Breast epithelium (tissue), 4 donors: Measurements from ENCODE around the gene CYTH3. TPM values are rescaled to one million over a fixed set of nuclear protein-coding genes. Genes with fewer than 3 reads are reported as not detected.
"Not testable (repeated sequence)": the region's sequence is repeated elsewhere in the genome, so short reads cannot be mapped to it uniquely, and the experiment has no call there.

Experiments
- DNase-seq, 2 donors: peaks; one replicate each; pipeline ENCODE4 v3.0.0-alpha.2; 2019; ENCODE audit warnings: low spot score in 2 of 2
- H3K27ac ChIP-seq, 2 donors: fragments of 200-600 bp; sonication (generic) in 1 of 2; one replicate each; pipeline ENCODE4 v1.5.1; 2016 to 2019; ENCODE audit warnings: mild to moderate bottlenecking in 1 of 2
- H3K27me3 ChIP-seq, 2 donors: fragments of 200-600 bp; sonication (generic) in 1 of 2; one replicate each; pipeline versions ENCODE4 v1.5.1 to v1.6.0; 2017 to 2019; ENCODE audit warnings: control low read depth in 1 of 2, mild to moderate bottlenecking in 1 of 2
- H3K36me3 ChIP-seq: fragments of 200-600 bp; one replicate; pipeline ENCODE4 v1.5.1; 2019
- H3K4me1 ChIP-seq, 2 donors: fragments of 200-600 bp; sonication (generic); one replicate each; pipeline ENCODE4 v1.5.1; 2016 to 2019; ENCODE audit warnings: control low read depth in 1 of 2
- H3K4me3 ChIP-seq, 3 donors: fragments of 200-600 bp; sonication (generic); 1 replicate in 2 of 3; 2 replicates in 1 of 3; pipeline ENCODE4 v1.5.1; 2016 to 2019; ENCODE audit warnings: mild to moderate bottlenecking in 3 of 3, moderate library complexity in 2 of 3
- H3K9me3 ChIP-seq, 2 donors: fragments of 200-600 bp; sonication (generic) in 1 of 2; one replicate each; pipeline ENCODE4 v1.5.1; 2016 to 2019; ENCODE audit warnings: control low read depth in 1 of 2
- POLR2A ChIP-seq: fragments of 450-650 bp; IDR thresholded peaks from one replicate; pipeline ENCODE4 v1.6.1; 2016; ENCODE audit warnings: antibody characterized with exemption, mild to moderate bottlenecking, moderate library complexity
- POLR2AphosphoS5 ChIP-seq, 3 donors: sonication (generic); formaldehyde crosslinking; IDR thresholded peaks; one replicate each; pipeline ENCODE4 v1.6.1; 2017; ENCODE audit warnings: antibody characterized with exemption in 3 of 3
- intact Hi-C: fragments of 100-400 bp; cut with DNase I; formaldehyde crosslinking; loops from one replicate; pipeline ENCODE4 v1.15.1; 2023; ENCODE audit warnings: low total_unique reads
- total RNA-seq, 3 donors: library from RNA; depleted of rRNA; stranded (reverse); fragments of >200 nt; gene quantifications; one replicate each; pipeline ENCODE4 v1.1.0, GENCODE V29; 2016
- TF ChIP-seq, protein P1 (sequence below), 3 donors: fragments of 450-650 bp; IDR thresholded peaks; one replicate each; pipeline ENCODE4 v1.5.1; 2016 to 2017; ENCODE audit warnings: antibody characterized with exemption in 3 of 3, mild to moderate bottlenecking in 3 of 3, moderate library complexity in 3 of 3

CYTH3 gene
- total RNA-seq, 3 donors from 2014 or later, result 23.6 to 46.4 (median 33.4) TPM

DNA sequence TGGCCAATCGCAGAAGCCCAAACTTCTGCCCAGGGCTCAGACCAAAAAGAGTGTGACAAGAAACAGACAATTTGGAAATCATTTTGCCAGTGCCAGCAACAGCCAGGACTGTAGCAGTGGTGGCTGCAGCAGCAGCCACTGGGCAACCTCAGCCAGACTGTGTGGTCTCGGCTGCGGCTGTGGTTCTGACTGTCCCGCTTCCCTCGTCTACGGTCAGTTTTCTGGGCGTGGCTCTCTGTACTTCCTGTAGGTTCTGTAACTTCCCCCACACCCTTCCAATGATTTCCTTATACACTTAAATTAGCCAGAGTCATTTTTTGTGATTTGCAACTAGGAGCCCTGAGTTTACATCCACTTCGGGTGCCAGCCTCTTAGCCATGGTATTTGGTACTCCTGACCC lies 39.9 kb downstream of the CYTH3 start:
- Histone ChIP-seq H3K27ac (no peak overlapping the region), H3K4me3 (no peak overlapping the region)

DNA sequence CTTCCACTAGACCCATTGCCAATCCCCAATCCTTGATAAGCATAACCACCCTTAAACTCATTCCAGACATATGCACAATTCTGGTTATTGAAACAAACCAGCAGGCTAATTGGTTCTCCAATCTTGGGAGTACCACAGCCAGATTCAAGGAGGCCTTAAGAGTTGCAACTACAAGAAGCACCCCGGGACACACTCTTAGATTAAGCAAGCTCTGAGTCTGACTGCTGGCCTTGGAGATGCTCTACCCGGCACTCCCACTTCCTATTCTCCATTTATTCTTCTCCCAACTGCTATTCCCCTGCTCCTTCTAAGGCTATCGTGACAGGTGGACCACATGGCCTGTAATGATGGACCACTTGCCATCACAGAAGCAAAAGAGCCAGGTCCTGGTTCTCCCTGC lies 40.3 kb downstream of the CYTH3 start:
- no peak overlapping the region for H3K27ac ChIP-seq
- no peaks in the 10 kb centered on the region for H3K9me3 ChIP-seq
- no peak for DNase-seq
- H3K36me3 ChIP-seq, result no peaks in the 10 kb centered on the region
- intact Hi-C loops, result no loop called here
- H3K27me3 ChIP-seq, result no peaks in the 10 kb centered on the region
- TF ChIP-seq, protein P1, sequence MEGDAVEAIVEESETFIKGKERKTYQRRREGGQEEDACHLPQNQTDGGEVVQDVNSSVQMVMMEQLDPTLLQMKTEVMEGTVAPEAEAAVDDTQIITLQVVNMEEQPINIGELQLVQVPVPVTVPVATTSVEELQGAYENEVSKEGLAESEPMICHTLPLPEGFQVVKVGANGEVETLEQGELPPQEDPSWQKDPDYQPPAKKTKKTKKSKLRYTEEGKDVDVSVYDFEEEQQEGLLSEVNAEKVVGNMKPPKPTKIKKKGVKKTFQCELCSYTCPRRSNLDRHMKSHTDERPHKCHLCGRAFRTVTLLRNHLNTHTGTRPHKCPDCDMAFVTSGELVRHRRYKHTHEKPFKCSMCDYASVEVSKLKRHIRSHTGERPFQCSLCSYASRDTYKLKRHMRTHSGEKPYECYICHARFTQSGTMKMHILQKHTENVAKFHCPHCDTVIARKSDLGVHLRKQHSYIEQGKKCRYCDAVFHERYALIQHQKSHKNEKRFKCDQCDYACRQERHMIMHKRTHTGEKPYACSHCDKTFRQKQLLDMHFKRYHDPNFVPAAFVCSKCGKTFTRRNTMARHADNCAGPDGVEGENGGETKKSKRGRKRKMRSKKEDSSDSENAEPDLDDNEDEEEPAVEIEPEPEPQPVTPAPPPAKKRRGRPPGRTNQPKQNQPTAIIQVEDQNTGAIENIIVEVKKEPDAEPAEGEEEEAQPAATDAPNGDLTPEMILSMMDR (IDR thresholded peaks at IDR 0.05), result no peak
- TF ChIP-seq POLR2A, result no peak
- no peak for TF ChIP-seq POLR2AphosphoS5 (IDR thresholded peaks at IDR 0.05)
- H3K4me3 ChIP-seq, result no peak overlapping the region
- H3K4me1 ChIP-seq, result no peaks in the 10 kb centered on the region

More for the DNA sequence above, 39.9 kb downstream of the CYTH3 start:
- TF ChIP-seq POLR2A (no peak), POLR2AphosphoS5 (IDR thresholded peaks at IDR 0.05) (no peak)
- TF ChIP-seq, protein P1 (IDR thresholded peaks at IDR 0.05), result no peak
- Histone ChIP-seq H3K27me3 (no peaks in the 10 kb centered on the region), H3K9me3 (no peaks in the 10 kb centered on the region), H3K4me1 (no peaks in the 10 kb centered on the region), H3K36me3 (no peaks in the 10 kb centered on the region)
- DNase-seq, result no peak
- intact Hi-C loops, result no loop called here

DNA sequence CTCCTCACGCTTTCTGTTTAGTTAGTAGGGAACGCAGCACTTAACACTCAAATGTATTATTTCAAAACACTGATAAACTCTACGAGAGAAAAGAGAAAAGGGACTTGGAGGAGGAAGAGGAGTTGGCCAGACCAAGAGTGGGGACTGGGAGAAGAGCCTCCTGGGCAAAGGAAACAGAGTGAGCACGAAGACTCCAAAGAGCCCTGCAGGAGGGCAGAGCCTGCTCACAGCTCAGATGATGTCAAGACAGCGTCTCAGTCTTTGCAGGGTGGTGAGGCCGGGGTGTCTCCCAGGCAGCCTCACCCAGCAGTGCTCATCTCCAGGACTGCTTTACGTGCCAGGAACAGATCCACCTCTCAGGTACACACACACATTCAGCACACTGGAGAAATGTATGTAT lies 41.2 kb downstream of the CYTH3 start:
- TF ChIP-seq POLR2A, result no peak
- TF ChIP-seq POLR2AphosphoS5 (IDR thresholded peaks at IDR 0.05), result no peak
- TF ChIP-seq, protein P1 (IDR thresholded peaks at IDR 0.05), result no peak
- Histone ChIP-seq H3K4me3 (no peak overlapping the region), H3K9me3 (no peaks in the 10 kb centered on the region), H3K27me3 (no peaks in the 10 kb centered on the region), H3K4me1 (no peaks in the 10 kb centered on the region), H3K36me3 (no peaks in the 10 kb centered on the region), H3K27ac (no peak overlapping the region)
- no peak for DNase-seq
- intact Hi-C loops, result no loop called here

DNA sequence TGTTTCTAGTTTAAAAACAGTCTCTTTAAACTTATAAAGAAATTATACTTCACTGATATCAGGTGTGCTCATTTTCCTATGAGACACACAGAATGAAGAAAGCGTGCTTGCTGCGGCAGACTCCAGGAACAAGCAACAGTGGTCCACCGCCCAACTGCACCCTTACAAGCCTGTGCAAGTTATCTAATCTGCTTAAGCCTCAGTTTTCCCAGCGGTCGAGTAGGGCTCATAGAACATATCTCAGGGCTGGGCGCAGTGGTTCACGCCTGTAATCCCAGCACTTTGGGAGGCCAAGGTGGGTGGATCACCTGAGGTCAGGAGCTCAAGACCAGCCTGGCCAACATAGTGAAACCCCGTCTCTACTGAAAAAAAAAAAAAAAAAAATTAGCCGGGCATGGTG lies 43.1 kb downstream of the CYTH3 start:
- H3K9me3 ChIP-seq, H3K4me3 ChIP-seq, H3K36me3 ChIP-seq, intact Hi-C loops, H3K27ac ChIP-seq, DNase-seq, H3K27me3 ChIP-seq, H3K4me1 ChIP-seq: not testable (repeated sequence)

DNA sequence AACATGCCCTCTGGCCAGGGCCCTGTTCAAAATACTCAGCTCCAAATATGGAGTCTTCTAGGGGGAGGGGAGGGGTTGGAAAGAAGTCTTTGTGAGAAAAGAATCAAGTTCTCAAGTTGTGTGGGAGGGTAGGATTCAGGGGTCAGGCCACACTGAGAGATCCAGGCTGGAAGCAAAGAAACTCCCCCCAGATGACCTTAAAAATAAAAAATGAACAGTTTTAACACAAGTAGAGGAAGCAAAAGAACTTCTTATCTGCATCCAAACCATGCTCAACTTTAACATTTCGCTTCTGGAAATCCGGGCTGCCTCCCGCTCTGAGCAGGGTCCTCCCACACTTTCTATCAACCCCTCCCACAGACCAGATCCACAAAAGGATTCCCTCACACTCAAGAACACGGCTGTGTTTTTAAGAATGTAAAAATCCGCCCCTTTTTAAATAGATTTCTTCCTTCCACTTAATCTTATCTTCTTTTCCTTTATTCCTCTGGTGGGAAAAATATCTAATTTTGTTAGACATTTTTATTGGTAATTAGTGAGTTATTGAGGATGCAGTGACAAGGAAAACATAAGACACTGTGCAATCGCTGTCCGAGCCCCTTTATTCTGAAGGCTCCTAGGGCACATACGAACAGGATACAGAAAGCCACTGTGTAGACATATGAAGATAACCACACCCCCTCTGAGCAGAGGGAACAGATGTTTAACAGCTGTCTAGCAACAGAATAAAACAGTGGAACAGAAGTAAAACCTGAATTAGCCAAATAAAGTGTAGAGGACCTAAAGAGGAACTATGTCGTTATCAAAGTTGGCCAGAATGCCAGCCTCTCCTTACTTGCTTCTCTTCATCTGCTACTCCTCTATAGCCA lies 43.8 kb downstream of the CYTH3 start:
- Histone ChIP-seq H3K4me1 (no peaks in the 10 kb centered on the region), H3K27ac (peak overlapping the region; percentile 50 to 68), H3K36me3 (no peaks in the 10 kb centered on the region), H3K4me3 (peak overlapping the region in 1 of 3 donors; percentile 35), H3K27me3 (no peaks in the 10 kb centered on the region), H3K9me3 (no peaks in the 10 kb centered on the region)
- intact Hi-C loops, result no loop called here
- DNase-seq, result no peak
- TF ChIP-seq, protein P1 (IDR thresholded peaks at IDR 0.05), result no peak
- TF ChIP-seq POLR2A, result no peak
- no peak for TF ChIP-seq POLR2AphosphoS5 (IDR thresholded peaks at IDR 0.05)
